GM21528 (cell line): ENCODE measurements around the gene HCK.
"Not testable (repeated sequence)": the region's sequence is repeated elsewhere in the genome, so short reads cannot be mapped to it uniquely, and the experiment has no call there.

ENCODE experiments used
- ATAC-seq: cut with Tn5 transposase; IDR thresholded peaks from one replicate; pipeline ENCODE4 v1.9.1; 2021; ENCODE audit warnings: mild to moderate bottlenecking, moderate library complexity; ENCODE audit not compliant: unreplicated experiment, low FRiP score

The HCK gene

DNA sequence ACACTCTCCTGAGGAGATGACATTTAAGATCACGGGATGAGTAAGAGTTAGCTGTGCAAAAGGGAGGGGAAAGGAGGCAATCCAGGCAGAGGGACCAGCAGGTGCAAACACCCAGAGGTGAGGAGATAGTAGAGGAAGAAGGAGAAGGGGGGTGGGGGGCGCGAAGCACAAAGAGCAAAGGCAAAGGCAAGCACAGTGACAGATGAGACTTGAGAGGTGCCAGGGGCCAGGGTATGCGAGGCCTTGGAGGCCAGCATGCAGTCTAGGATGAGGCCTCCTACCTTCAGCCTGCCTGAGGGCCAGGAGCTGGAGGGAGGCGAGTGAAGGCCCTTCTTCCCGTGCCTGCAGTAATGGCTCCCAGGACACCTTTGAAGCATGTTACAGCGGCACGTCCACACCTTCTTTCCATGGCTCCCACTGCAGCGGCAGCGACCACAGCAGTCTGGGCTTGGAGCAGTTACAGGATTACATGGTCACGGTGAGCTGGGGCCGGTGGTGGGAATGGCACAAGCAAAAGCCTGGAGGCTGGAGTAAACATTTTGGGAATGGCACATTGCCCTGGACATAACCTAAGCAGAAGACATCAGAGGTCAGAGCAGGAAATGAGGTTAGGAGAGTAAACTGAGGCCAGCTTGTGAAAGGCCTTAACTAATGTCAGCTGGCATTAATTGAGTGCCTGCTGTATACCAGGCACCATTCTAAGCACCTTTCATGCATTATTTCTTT lies 23.2 kb upstream of the HCK start:
- ATAC-seq: no peak

DNA sequence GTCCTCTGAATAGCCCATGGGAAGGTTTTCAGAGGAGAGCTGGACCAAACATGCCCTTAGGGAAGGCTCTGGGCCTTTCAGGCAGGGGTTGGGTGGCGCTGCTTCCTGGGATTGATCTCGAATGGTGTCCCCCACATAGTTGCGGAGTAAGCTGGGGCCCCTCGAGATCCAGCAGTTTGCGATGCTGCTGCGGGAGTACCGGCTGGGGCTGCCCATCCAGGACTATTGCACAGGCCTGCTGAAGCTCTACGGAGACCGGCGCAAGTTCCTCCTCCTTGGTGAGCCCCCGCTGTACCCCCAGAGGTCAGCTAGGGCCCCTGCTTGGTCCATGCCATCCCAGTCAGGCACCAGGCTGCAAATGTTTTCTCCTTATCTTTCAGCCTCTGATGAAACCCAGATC lies 22.5 kb upstream of the HCK start:
- ATAC-seq: no peak

- no peak for ATAC-seq
Measured at GRCh38 chr20:32031007-32031958, 20.8 kb upstream of the HCK start.

GRCh38 chr20:32033316-32033715 lies 18.7 kb upstream of the HCK start:
- ATAC-seq: no peak

- not testable (repeated sequence) for ATAC-seq
Measured at GRCh38 chr20:32033721-32034120, 18.3 kb upstream of the HCK start.

GRCh38 chr20:32034581-32035425 lies 17.2 kb upstream of the HCK start:
- ATAC-seq: no peak

DNA sequence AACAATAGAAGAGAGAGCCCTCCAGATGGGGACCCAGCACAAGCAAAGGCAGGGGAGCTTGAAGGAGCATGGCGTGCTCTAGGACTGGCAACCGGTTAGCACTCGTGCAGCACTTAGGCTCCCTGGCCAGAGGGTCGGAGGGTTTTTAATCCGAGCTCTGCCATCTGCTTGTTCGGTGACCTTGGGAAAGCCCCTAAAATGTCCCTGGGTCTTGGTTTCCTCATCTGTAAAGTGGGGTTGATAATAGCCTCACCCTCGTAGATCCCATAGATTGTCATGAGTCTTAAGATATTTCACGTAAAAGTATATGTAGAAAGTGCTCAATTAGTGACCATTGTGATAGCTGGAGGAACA lies 16.6 kb upstream of the HCK start:
- ATAC-seq: no peak

GRCh38 chr20:32036252-32036651 lies 15.8 kb upstream of the HCK start:
- no peak for ATAC-seq

GRCh38 chr20:32036716-32037485 lies 15.1 kb upstream of the HCK start:
- no peak for ATAC-seq

- no peak for ATAC-seq
Measured at GRCh38 chr20:32037929-32038328, 14.1 kb upstream of the HCK start.

GRCh38 chr20:32040142-32040953 lies 11.7 kb upstream of the HCK start:
- ATAC-seq: no peak

GRCh38 chr20:32045999-32046398 lies 6.0 kb upstream of the HCK start:
- no peak for ATAC-seq

DNA sequence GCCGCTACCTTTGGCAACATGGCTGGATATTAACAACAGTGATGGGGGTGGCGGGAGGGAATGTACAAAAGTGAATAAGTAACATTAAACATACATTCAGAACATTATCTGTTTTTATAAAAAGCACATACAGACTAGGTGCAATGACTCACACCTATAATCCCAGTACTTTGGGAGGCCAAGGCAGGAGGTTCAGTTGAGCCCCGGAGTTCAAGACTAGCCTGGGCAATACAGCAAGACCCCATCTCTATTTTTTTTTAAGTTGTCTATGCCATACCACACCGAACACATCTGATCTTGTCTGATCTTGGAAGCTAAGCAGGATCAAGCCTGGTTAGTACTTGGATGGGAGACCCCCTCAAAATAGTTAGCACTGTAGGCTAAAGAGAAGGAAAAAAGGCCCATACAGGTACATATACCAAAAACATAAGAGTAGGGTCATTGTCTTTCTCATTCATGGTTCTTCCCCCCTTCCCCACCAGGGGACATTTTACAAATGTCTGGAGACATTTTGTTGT lies 1.7 kb upstream of the HCK start:
- no peak for ATAC-seq

DNA sequence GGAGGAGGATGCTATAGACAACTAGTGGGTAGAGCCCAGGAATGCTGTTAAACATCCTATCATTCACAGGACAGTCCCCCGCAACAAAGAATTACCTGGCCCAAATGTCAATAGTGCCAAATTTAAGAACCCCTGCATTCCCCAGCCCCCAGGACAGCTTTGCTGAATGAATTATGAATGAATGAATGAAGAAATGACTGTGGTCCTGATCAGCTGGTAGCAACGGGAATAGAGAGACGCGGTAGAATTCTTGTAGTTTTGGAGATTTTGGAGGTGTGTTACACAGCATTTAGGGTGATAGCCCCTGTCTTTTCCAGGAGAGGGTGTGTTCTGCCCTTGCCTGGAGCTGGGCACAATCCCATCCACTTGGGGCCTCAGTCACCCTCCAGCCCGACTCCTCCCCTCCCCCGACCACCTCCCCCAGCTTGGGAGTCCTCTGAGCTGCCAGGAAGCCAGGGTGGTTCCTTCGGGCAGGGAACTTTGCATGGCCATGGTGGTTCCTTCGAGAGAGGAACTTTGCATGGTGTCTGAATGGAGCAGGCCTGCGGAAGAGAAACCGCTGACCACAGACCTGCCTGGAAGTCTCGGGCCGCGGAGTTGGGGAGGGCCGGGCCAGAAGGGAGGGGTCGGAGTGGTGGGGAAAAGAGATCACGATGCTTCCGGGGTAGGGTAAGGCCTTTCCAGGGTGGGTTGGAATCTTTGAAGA lies 1.0 kb upstream of the HCK start:
- no peak for ATAC-seq

DNA sequence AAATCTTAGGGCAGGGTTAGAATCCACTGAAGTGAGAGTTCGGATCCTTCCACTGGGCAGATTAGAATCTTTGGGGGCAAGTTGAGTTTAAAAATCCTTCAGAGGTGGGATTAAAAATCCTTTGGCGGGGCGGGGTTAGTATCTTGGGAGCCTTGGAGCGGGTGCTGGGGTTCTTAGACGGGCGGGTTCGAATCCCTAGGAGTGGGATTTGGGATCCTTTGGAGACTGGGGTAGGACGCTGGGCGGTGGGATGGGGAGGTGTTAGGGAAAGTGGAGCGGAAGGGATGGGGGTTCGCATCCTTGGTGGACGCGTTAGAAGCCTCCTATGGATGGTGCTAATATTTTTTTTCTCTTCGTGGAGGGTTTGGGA lies 337 bp upstream of the HCK start:
- ATAC-seq: no peak

GRCh38 chr20:32052778-32053362 lies 828 bp downstream of the HCK start:
- ATAC-seq: no peak

DNA sequence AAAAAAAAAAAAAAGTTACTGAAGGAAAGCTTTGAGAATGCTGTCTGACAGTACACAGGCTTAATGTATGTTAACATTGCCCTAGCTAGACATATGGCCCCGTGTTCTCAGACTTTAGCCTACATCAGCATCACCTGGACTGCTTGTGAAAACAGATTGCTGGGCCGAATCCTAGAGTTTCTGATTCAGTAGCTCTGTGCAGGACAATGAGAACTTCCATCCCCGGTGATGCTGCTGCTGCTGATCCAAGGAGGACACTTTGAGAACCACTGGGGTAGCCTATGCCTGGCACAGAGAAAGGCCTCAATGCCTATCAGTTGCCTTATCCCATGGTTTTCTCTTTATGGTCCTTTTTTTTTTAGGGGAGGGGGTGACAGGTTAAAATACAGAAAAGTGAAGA lies 1.6 kb downstream of the HCK start:
- ATAC-seq: no peak
